K562 (cell line): Measurements from ENCODE around the gene TOR1A. TPM values are rescaled to one million over a fixed set of nuclear protein-coding genes. Genes with fewer than 3 reads are reported as not detected.

Experiments used
- CXXC5 ChIP-seq: fragments of 250-450 bp; sonication (Bioruptor Pico); IDR thresholded peaks from 2 replicates; pipeline ENCODE4 v1.8.0; 2022; ENCODE audit warnings: inconsistent platforms, mild to moderate bottlenecking, moderate library complexity
- GATAD2A ChIP-seq: fragments of 450-650 bp; IDR thresholded peaks from 2 replicates; pipeline ENCODE4 v1.6.1; 2017
- HBP1 ChIP-seq: fragments of 450-650 bp; formaldehyde crosslinking; IDR thresholded peaks from 2 replicates; pipeline ENCODE4 v1.4.0; 2022; ENCODE audit warnings: missing genetic modification characterization
- HES1 ChIP-seq: fragments of 450-650 bp; IDR thresholded peaks from 2 replicates; pipeline ENCODE4 v1.6.1; 2016; ENCODE audit warnings: low read depth, mild to moderate bottlenecking, moderate library complexity
- KDM4B ChIP-seq, 2 experiments: fragments of 450-650 bp in 1 of 2; sonication (generic) in 1 of 2; IDR thresholded peaks; 2 replicates each; pipeline ENCODE4 v1.6.1; 2016 to 2017; ENCODE audit warnings: borderline replicate concordance in 2 of 2, antibody characterized with exemption in 1 of 2, low read depth in 1 of 2, mild to moderate bottlenecking in 1 of 2
- LARP7 ChIP-seq: fragments of 450-650 bp; IDR thresholded peaks from 2 replicates; pipeline ENCODE4 v1.6.1; 2016
- LEF1 ChIP-seq: fragments of 450-650 bp; IDR thresholded peaks from 2 replicates; pipeline ENCODE4 v1.6.1; 2016; ENCODE audit warnings: mild to moderate bottlenecking
- MAX ChIP-seq: sonication (generic); formaldehyde crosslinking; IDR thresholded peaks from 2 replicates; pipeline ENCODE4 v1.9.0; 2022; ENCODE audit warnings: mild to moderate bottlenecking, missing genetic modification reagents
- MEF2D ChIP-seq: conservative IDR thresholded peaks from 2 replicates; pipeline ENCODE4 v1.6.1; 2016; ENCODE audit warnings: low read depth, missing genetic modification characterization, missing compliant biosample characterization
- MEIS2 ChIP-seq: fragments of 450-650 bp; IDR thresholded peaks from 2 replicates; pipeline ENCODE4 v1.6.1; 2014; ENCODE audit warnings: mild to moderate bottlenecking; ENCODE audit not compliant: partially characterized antibody
- MYNN ChIP-seq, 2 experiments: sonication (generic); formaldehyde crosslinking in 1 of 2; IDR thresholded peaks; 2 replicates each; pipeline versions ENCODE4 v1.5.0 to v1.6.1; 2016 to 2020; ENCODE audit warnings: antibody characterized with exemption in 1 of 2, missing genetic modification reagents in 1 of 2
- NFE2 ChIP-seq: IDR thresholded peaks from 2 replicates; pipeline ENCODE4 v1.6.1; 2014; ENCODE audit warnings: antibody characterized with exemption, low read depth
- PRDM10 ChIP-seq: fragments of 450-650 bp; IDR thresholded peaks from 2 replicates; pipeline ENCODE4 v1.6.1; 2018; ENCODE audit not compliant: partially characterized antibody
- RAD21 ChIP-seq, 2 experiments: fragments of 250-450 bp in 1 of 2; fragments of 450-650 bp in 1 of 2; sonication (Bioruptor Pico) in 1 of 2; formaldehyde crosslinking in 1 of 2; IDR thresholded peaks in 1 of 2; conservative IDR thresholded peaks in 1 of 2; 2 replicates each; pipeline versions ENCODE4 v1.4.0 to v1.8.0; 2020 to 2022; ENCODE audit warnings: mild to moderate bottlenecking in 2 of 2, moderate library complexity in 1 of 2
- RBM17 ChIP-seq: fragments of 200-400 bp; formaldehyde crosslinking; IDR thresholded peaks from 2 replicates; pipeline ENCODE4 v1.6.1; 2017; ENCODE audit warnings: low read depth, mild to moderate bottlenecking, low read length, borderline replicate concordance
- TAL1 ChIP-seq: fragments of 450-650 bp; IDR thresholded peaks from 2 replicates; pipeline ENCODE4 v1.6.1; 2016; ENCODE audit warnings: mild to moderate bottlenecking
- TEAD4 ChIP-seq, 2 experiments: sonication (generic) in 1 of 2; formaldehyde crosslinking in 1 of 2; IDR thresholded peaks; 2 replicates each; pipeline versions ENCODE4 v1.6.1 to v1.8.0; 2012 to 2022; ENCODE audit warnings: borderline replicate concordance in 1 of 2, inconsistent platforms in 1 of 2, low read length in 1 of 2, mild to moderate bottlenecking in 1 of 2, missing genetic modification reagents in 1 of 2
- THRB ChIP-seq: fragments of 450-650 bp; formaldehyde crosslinking; conservative IDR thresholded peaks from 2 replicates; pipeline ENCODE4 v1.4.0; 2022; ENCODE audit warnings: mild to moderate bottlenecking, missing genetic modification characterization
- ZNF133 ChIP-seq: fragments of 250-450 bp; sonication (Bioruptor Pico); IDR thresholded peaks from 2 replicates; pipeline ENCODE4 v1.4.0; 2020; ENCODE audit warnings: mild to moderate bottlenecking
- ZSCAN29 ChIP-seq: fragments of 450-650 bp; IDR thresholded peaks from 2 replicates; pipeline ENCODE4 v1.6.1; 2017
- polyA plus RNA-seq, 8 experiments: library from polyadenylated mRNA; depleted of rRNA in 4 of 8; stranded (reverse) in 5 of 8; unstranded in 3 of 8; fragments of >200 nt; fragmentation: Nextera tagmentation in 2 of 8; fragmentation: Illumina TruSeq in 1 of 8; extraction: Ambion mirVana in 2 of 8; extraction: Trizol in 1 of 8; gene quantifications; 2 replicates each; pipeline versions ENCODE4 v1.2.1 to v1.2.3, GENCODE V29; 2011 to 2014; ENCODE audit warnings: inconsistent platforms in 1 of 8, missing spikeins in 1 of 8
- total RNA-seq, 7 experiments: library from RNA; depleted of rRNA in 6 of 7; stranded (reverse); fragments of >200 nt in 6 of 7; fragmentation: Illumina TruSeq in 2 of 7; extraction: Trizol in 2 of 7; gene quantifications; 2 replicates each; pipeline versions ENCODE4 v1.2.1 to v1.2.3, GENCODE V29; 2011 to 2021; ENCODE audit warnings: low replicate concordance in 1 of 7

Gene TOR1A
- total and polyA plus RNA-seq, 9 of the 15 experiments (the other 6 are each of a cell fraction or from before 2014, with no cell fraction given) = 4.5 to 85.8 (median 51.3) TPM

- TF ChIP-seq HES1 = peak; percentile 79
- TF ChIP-seq MEF2D (tag) = peak; percentile 38; the same call in 1 of the 2 replicates
- peak; percentile 72 for TF ChIP-seq MYNN (IDR thresholded peaks at IDR 0.05)
- no peak for TF ChIP-seq MYNN (CRISPR knock-in tag; IDR thresholded peaks at IDR 0.05)
- TF ChIP-seq ZSCAN29 = no peak
- TF ChIP-seq NFE2 = peak; percentile 90
- TF ChIP-seq MAX = peak; percentile 59
- peak; percentile 41 to 45 for TF ChIP-seq RAD21 (CRISPR knock-in tag; conservative IDR thresholded peaks at IDR 0.05 in 1 of 2, IDR thresholded peaks at IDR 0.05 in 1 of 2)
- TF ChIP-seq CXXC5 (CRISPR knock-in tag) = peak; percentile 77
- 0 out of 2 replicates have a peak, but pooled peaks have one; percentile 8 for TF ChIP-seq TAL1
- peak; percentile 77; the same call in 1 of the 2 replicates for TF ChIP-seq THRB (CRISPR knock-in tag)
- peak in 1 of 2 experiments; percentile 82; a peak in 1 of 4 replicates for TF ChIP-seq KDM4B (IDR thresholded peaks at IDR 0.05; ENCODE audit: borderline replicate concordance in 2 of 2, low read depth in 1 of 2)
- peak; percentile 95; the same call in 1 of the 2 replicates for TF ChIP-seq LEF1
- peak; percentile 5; the same call in 1 of the 2 replicates for TF ChIP-seq HBP1 (CRISPR knock-in tag)
- TF ChIP-seq ZNF133 (CRISPR knock-in tag) = no peak
- TF ChIP-seq GATAD2A = peak; percentile 22; the same call in 1 of the 2 replicates
- peak; percentile 62 for TF ChIP-seq MEIS2
- no peak for TF ChIP-seq LARP7
- no peak for TF ChIP-seq RBM17
- TF ChIP-seq PRDM10 = no peak
- TF ChIP-seq TEAD4 (IDR thresholded peaks at IDR 0.05; ENCODE audit: low read length) = peak; percentile 41; the same call in 1 of the 2 replicates
- no peak for TF ChIP-seq TEAD4 (CRISPR knock-in tag; IDR thresholded peaks at IDR 0.05; ENCODE audit: borderline replicate concordance)
Observed at GRCh38 chr9:129776938-129777768, 46.8 kb downstream of the TOR1A start (continued).
